Cardiac fibroblast (primary cell): Measurements from ENCODE around the gene BBLN.

Source experiments
- DNase-seq, 2 donors: peaks; one replicate each; pipeline versions ENCODE4 v3.0.0 to v3.0.0-alpha.2; 2010; ENCODE audit warnings: low read depth in 2 of 2
- H3K4me3 ChIP-seq, 2 donors: replicated peaks in 1 of 2; 1 replicate in 1 of 2; 2 replicates in 1 of 2; pipeline ENCODE4 v1.5.1; 2011; ENCODE audit warnings: low read depth in 2 of 2, low read length in 2 of 2, mild to moderate bottlenecking in 2 of 2, moderate library complexity in 1 of 2
- CTCF ChIP-seq: IDR thresholded peaks from one replicate; pipeline ENCODE4 v1.5.1; 2011; ENCODE audit warnings: low read depth, mild to moderate bottlenecking, low read length, inconsistent platforms

The BBLN gene

GRCh38 chr9:128149001-128149701, 10.9 kb upstream of the BBLN start, which contains the start of gene LCN2:
TSS of gene LCN2 (plus strand) at chr9:128149453. CDS start at chr9:128149526, 73 bp downstream.
- DNase-seq: peak in 1 of 2 donors; percentile 15
- no peak within 1 kb of the TSS for H3K4me3 ChIP-seq
- TF ChIP-seq CTCF: no peak

- H3K4me3 ChIP-seq: no peak overlapping the region
- no peak for DNase-seq
- no peak for TF ChIP-seq CTCF
Observed at GRCh38 chr9:128149951-128150593, 10.0 kb upstream of the BBLN start.

GRCh38 chr9:128150594-128151308, 9.3 kb upstream of the BBLN start:
- no peak for TF ChIP-seq CTCF
- DNase-seq: no peak
- no peak overlapping the region for H3K4me3 ChIP-seq

GRCh38 chr9:128151309-128152132, 8.5 kb upstream of the BBLN start:
- no peak for TF ChIP-seq CTCF
- no peak for DNase-seq

GRCh38 chr9:128152133-128153059, 7.7 kb upstream of the BBLN start:
- no peak for DNase-seq
- TF ChIP-seq CTCF: no peak
- H3K4me3 ChIP-seq: no peak overlapping the region

More at GRCh38 chr9:128151309-128152132, 8.5 kb upstream of the BBLN start:
- H3K4me3 ChIP-seq: no peak overlapping the region
